AG10803 (cell line): ENCODE results near the gene CDSN.

Experiments
- DNase-seq: peaks from one replicate; pipeline ENCODE4 v3.0.0; 2010; ENCODE audit warnings: low read depth
- H3K4me3 ChIP-seq: 2 replicates; pipeline ENCODE4 v1.5.1; 2011; ENCODE audit warnings: mild to moderate bottlenecking, low read length, control low read depth
- CTCF ChIP-seq: conservative IDR thresholded peaks from 2 replicates; pipeline ENCODE4 v1.5.1; 2011; ENCODE audit warnings: mild to moderate bottlenecking, low read length, control low read depth, inconsistent platforms

The CDSN gene

GRCh38 chr6:31162463-31163165, 42.4 kb upstream of the CDSN start:
- H3K4me3 ChIP-seq: no peak overlapping the region
- DNase-seq: no peak
- TF ChIP-seq CTCF: no peak

GRCh38 chr6:31161216-31162126, 41.2 kb upstream of the CDSN start:
- no peak overlapping the region for H3K4me3 ChIP-seq
- DNase-seq: no peak
- TF ChIP-seq CTCF: no peak

GRCh38 chr6:31158863-31159855, 38.9 kb upstream of the CDSN start:
- TF ChIP-seq CTCF: peak; percentile 12; the same call in 1 of the 2 replicates
- peak; percentile 15 for DNase-seq
- H3K4me3 ChIP-seq: peak overlapping the region; percentile 89

GRCh38 chr6:31158140-31158862, 38.1 kb upstream of the CDSN start, which contains the start of gene TCF19:
Gene TCF19, plus strand, starts transcription at chr6:31158589. Its CDS starts 881 bp downstream, at chr6:31159470.
- peak; percentile 98 for DNase-seq
- H3K4me3 ChIP-seq: peak within 1 kb of the TSS; percentile 89
- TF ChIP-seq CTCF: no peak

GRCh38 chr6:31157513-31158139, 37.4 kb upstream of the CDSN start, which contains the start of gene CCHCR1:
Gene CCHCR1, minus strand, starts transcription at chr6:31157802. Its CDS starts 202 bp downstream, at chr6:31157600.
- no peak for TF ChIP-seq CTCF
- DNase-seq: no peak

More at GRCh38 chr6:31157513-31158139, 37.4 kb upstream of the CDSN start, which contains the start of gene CCHCR1:
- peak within 1 kb of the TSS; percentile 89 for H3K4me3 ChIP-seq
